Measurements from ENCODE around the gene SFSWAP.

GRCh38 chr12:131688131-131688844, 22.6 kb upstream of the SFSWAP start:
- TF ChIP-seq CTCF (IDR thresholded peaks at IDR 0.05; ENCODE audit: poor library complexity) (no peak), EZH2 (IDR thresholded peaks at IDR 0.05; ENCODE audit: borderline replicate concordance) (no peak)

Measured in hepatocyte (in vitro differentiated cells).